GM23338 (cell line): ENCODE data around the gene FBXO38. TPM values are rescaled to one million over a fixed set of nuclear protein-coding genes. Genes with fewer than 3 reads are reported as not detected.

Experiments
- ATAC-seq: fragments of 200-7000 bp; cut with Tn5 transposase; 3 replicates; pipeline ENCODE4 v1.9.1; 2020
- DNase-seq: peaks from one replicate; pipeline ENCODE4 v3.0.0-alpha.2; 2015; ENCODE audit warnings: low spot score
- H2AFZ ChIP-seq: fragments of 200-600 bp; sonication (generic); 2 replicates; pipeline ENCODE4 v1.8.0; 2016; ENCODE audit warnings: antibody characterized with exemption, mild to moderate bottlenecking, moderate library complexity
- H3F3A ChIP-seq: fragments of 200-600 bp; sonication (generic); replicated peaks from 2 replicates; pipeline ENCODE4 v1.8.0; 2017; ENCODE audit warnings: antibody characterized with exemption, mixed run types, low read depth
- H3K27ac ChIP-seq: fragments of 200-600 bp; sonication (generic); 2 replicates; pipeline ENCODE4 v1.6.1; 2016; ENCODE audit warnings: low read depth
- H3K27me3 ChIP-seq: fragments of 200-600 bp; sonication (generic); 2 replicates; pipeline ENCODE4 v1.8.0; 2016; ENCODE audit warnings: mild to moderate bottlenecking, mixed run types, moderate library complexity; ENCODE audit not compliant: insufficient read depth
- H3K36me3 ChIP-seq: fragments of 200-600 bp; sonication (generic); 2 replicates; pipeline ENCODE4 v1.8.0; 2016; ENCODE audit warnings: mild to moderate bottlenecking; ENCODE audit not compliant: insufficient read depth
- H3K4me1 ChIP-seq: fragments of 200-600 bp; sonication (generic); 2 replicates; pipeline ENCODE4 v1.8.0; 2016; ENCODE audit warnings: mild to moderate bottlenecking, moderate library complexity; ENCODE audit not compliant: insufficient read depth
- H3K4me2 ChIP-seq: fragments of 200-600 bp; sonication (generic); 2 replicates; pipeline ENCODE4 v1.7.1; 2017; ENCODE audit warnings: mixed run types
- H3K4me3 ChIP-seq: fragments of 200-600 bp; sonication (generic); 2 replicates; pipeline ENCODE4 v1.6.1; 2016; ENCODE audit warnings: mixed run types
- H3K79me2 ChIP-seq: fragments of 200-600 bp; sonication (generic); replicated peaks from 2 replicates; pipeline ENCODE4 v1.8.0; 2017; ENCODE audit warnings: mild to moderate bottlenecking; ENCODE audit not compliant: insufficient read depth
- H3K9me2 ChIP-seq: fragments of 200-600 bp; sonication (generic); 2 replicates; pipeline ENCODE4 v1.8.0; 2017; ENCODE audit not compliant: insufficient read depth
- H4K20me1 ChIP-seq: fragments of 200-600 bp; sonication (generic); replicated peaks from 2 replicates; pipeline ENCODE4 v1.8.0; 2017; ENCODE audit warnings: mild to moderate bottlenecking; ENCODE audit not compliant: insufficient read depth
- H3K27ac Mint-ChIP-seq: 2 replicates; pipeline ENCODE4 v1.8.0; 2020; ENCODE audit warnings: inconsistent platforms, mild to moderate bottlenecking, moderate library complexity, mixed read lengths
- H3K27me3 Mint-ChIP-seq: 3 replicates; pipeline ENCODE4 v1.8.0; 2022; ENCODE audit warnings: low read depth, mild to moderate bottlenecking, moderate library complexity, mixed read lengths, inconsistent platforms; ENCODE audit not compliant: insufficient read depth, poor library complexity
- H3K36me3 Mint-ChIP-seq: 3 replicates; pipeline ENCODE4 v1.8.0; 2021; ENCODE audit warnings: low read depth, mild to moderate bottlenecking, inconsistent platforms, moderate library complexity, mixed read lengths
- H3K4me1 Mint-ChIP-seq: 3 replicates; pipeline ENCODE4 v1.8.0; 2020; ENCODE audit warnings: mild to moderate bottlenecking, inconsistent platforms, mixed read lengths
- H3K4me3 Mint-ChIP-seq: 3 replicates; pipeline ENCODE4 v1.8.0; 2021; ENCODE audit warnings: moderate library complexity, mild to moderate bottlenecking, inconsistent platforms, mixed read lengths
- H3K9me3 Mint-ChIP-seq: 3 replicates; pipeline ENCODE4 v1.8.0; 2020; ENCODE audit warnings: moderate library complexity, mild to moderate bottlenecking, inconsistent platforms, mixed read lengths
- CREB1 ChIP-seq: fragments of 250-450 bp; sonication (Bioruptor Pico); IDR thresholded peaks from 2 replicates; pipeline ENCODE4 v1.5.0; 2020; ENCODE audit warnings: low read depth, mild to moderate bottlenecking, moderate library complexity
- CTCF ChIP-seq, 2 experiments: fragments of 200-600 bp in 1 of 2; sonication (generic) in 1 of 2; conservative IDR thresholded peaks; 2 replicates each; pipeline versions ENCODE4 v1.5.1 to v1.6.1; 2016 to 2017; ENCODE audit warnings: antibody characterized with exemption in 2 of 2, low read depth in 2 of 2, mild to moderate bottlenecking in 2 of 2, moderate library complexity in 1 of 2
- ETS1 ChIP-seq: IDR thresholded peaks from 2 replicates; pipeline ENCODE4 v1.6.1; 2016; ENCODE audit warnings: antibody characterized with exemption
- EZH2 ChIP-seq: fragments of 200-600 bp; sonication (generic); IDR thresholded peaks from one replicate; pipeline ENCODE4 v1.8.0; 2017; ENCODE audit warnings: antibody characterized with exemption, mild to moderate bottlenecking, low read depth; ENCODE audit not compliant: unreplicated experiment
- EZH2phosphoT487 ChIP-seq: fragments of 200-600 bp; sonication (generic); IDR thresholded peaks from one replicate; pipeline ENCODE4 v1.8.1; 2018; ENCODE audit warnings: antibody characterized with exemption; ENCODE audit not compliant: unreplicated experiment
- JUNB ChIP-seq: IDR thresholded peaks from one replicate; pipeline ENCODE4 v1.6.1; 2016; ENCODE audit warnings: antibody characterized with exemption; ENCODE audit not compliant: unreplicated experiment
- NANOG ChIP-seq: IDR thresholded peaks from 2 replicates; pipeline ENCODE4 v1.6.1; 2016; ENCODE audit warnings: antibody characterized with exemption, borderline replicate concordance
- POLR2AphosphoS5 ChIP-seq: IDR thresholded peaks from 2 replicates; pipeline ENCODE4 v1.6.1; 2016; ENCODE audit warnings: antibody characterized with exemption, low read depth
- STAT1 ChIP-seq: IDR thresholded peaks from one replicate; pipeline ENCODE4 v1.6.1; 2016; ENCODE audit warnings: antibody characterized with exemption; ENCODE audit not compliant: unreplicated experiment
- ZNF114 ChIP-seq: fragments of 250-450 bp; sonication (Bioruptor Pico); IDR thresholded peaks from 2 replicates; pipeline ENCODE4 v1.5.0; 2020; ENCODE audit warnings: mild to moderate bottlenecking, moderate library complexity
- ZNF331 ChIP-seq: fragments of 250-450 bp; sonication (Bioruptor Pico); IDR thresholded peaks from 2 replicates; pipeline ENCODE4 v1.5.0; 2020; ENCODE audit warnings: low read depth, mild to moderate bottlenecking, moderate library complexity
- ZNF462 ChIP-seq: fragments of 250-450 bp; sonication (Bioruptor Pico); IDR thresholded peaks from 2 replicates; pipeline ENCODE4 v1.5.0; 2020; ENCODE audit warnings: mild to moderate bottlenecking, moderate library complexity
- polyA plus RNA-seq: library from polyadenylated mRNA; unstranded; fragments of >200 nt; fragmentation: Nextera tagmentation; extraction: Ambion mirVana; gene quantifications from 2 replicates; pipeline ENCODE4 v1.2.1, GENCODE V29; 2016
- total RNA-seq: library from RNA; depleted of rRNA; stranded (reverse); fragments of >200 nt; shearing (Covaris generic); gene quantifications from 2 replicates; pipeline ENCODE4 v1.2.3, GENCODE V29; 2014

FBXO38 gene
- total and polyA plus RNA-seq, 2 experiments from 2014 or later: 13.3 to 45.6 TPM

GRCh38 chr5:148408092-148408491, 24.3 kb downstream of the FBXO38 start (continued):
- TF ChIP-seq CTCF (conservative IDR thresholded peaks at IDR 0.05; ENCODE audit: low read depth in 2 of 2) (no peak), JUNB (no peak), ETS1 (no peak), EZH2phosphoT487 (no peak)

GRCh38 chr5:148412124-148412523, 28.4 kb downstream of the FBXO38 start:
- H3K9me3 Mint-ChIP-seq: no peaks in the 10 kb centered on the region
- no peak overlapping the region for H3K4me2 ChIP-seq
- H3K4me1 ChIP-seq: no peaks in the 10 kb centered on the region
- no peak for DNase-seq
- H3K9me2 ChIP-seq: no peaks in the 10 kb centered on the region
- no peak overlapping the region for H3K4me3 ChIP-seq
- no peaks in the 10 kb centered on the region for H3F3A ChIP-seq
- peaks cover 48% of the 10 kb centered on the region for H3K36me3 Mint-ChIP-seq
- peaks cover 4% of the 10 kb centered on the region; the same call in 1 of the 2 replicates for H4K20me1 ChIP-seq
- H3K79me2 ChIP-seq: no peaks in the 10 kb centered on the region
- H3K4me1 Mint-ChIP-seq: no peaks in the 10 kb centered on the region
- ATAC-seq: no peak
- no peak overlapping the region for H3K27ac Mint-ChIP-seq
- no peak overlapping the region for H2AFZ ChIP-seq
- H3K27ac ChIP-seq: no peak overlapping the region
- no peaks in the 10 kb centered on the region for H3K27me3 ChIP-seq
- no peak overlapping the region for H3K4me3 Mint-ChIP-seq
- H3K36me3 ChIP-seq: peaks cover 40% of the 10 kb centered on the region
- H3K27me3 Mint-ChIP-seq: no peaks in the 10 kb centered on the region
- no peak for TF ChIP-seq POLR2AphosphoS5
- TF ChIP-seq ZNF114 (CRISPR knock-in tag): no peak
- TF ChIP-seq ETS1: no peak
- no peak for TF ChIP-seq STAT1
- no peak for TF ChIP-seq ZNF462 (CRISPR knock-in tag)
- TF ChIP-seq CREB1 (CRISPR knock-in tag): no peak
- no peak for TF ChIP-seq JUNB
- no peak for TF ChIP-seq ZNF331 (CRISPR knock-in tag)
- no peak for TF ChIP-seq NANOG
- no peak for TF ChIP-seq EZH2
- TF ChIP-seq CTCF (conservative IDR thresholded peaks at IDR 0.05; ENCODE audit: low read depth in 2 of 2): no peak
- TF ChIP-seq EZH2phosphoT487: no peak
